Fibroblast of lung (primary cell): Measurements from ENCODE around the gene EFEMP1.

ENCODE experiments used
- EZH2 ChIP-seq: IDR thresholded peaks from 2 replicates; pipeline ENCODE4 v1.5.1; 2012; ENCODE audit warnings: low read length, control low read depth, mild to moderate bottlenecking; ENCODE audit errors: missing control alignments
- TF ChIP-seq, protein P1 (sequence below), 2 donors: IDR thresholded peaks in 1 of 2; conservative IDR thresholded peaks in 1 of 2; 1 replicate in 1 of 2; 2 replicates in 1 of 2; pipeline ENCODE4 v1.5.1; 2011 to 2012; ENCODE audit warnings: low read length in 2 of 2, control low read depth in 1 of 2, inconsistent platforms in 1 of 2, low read depth in 1 of 2, mild to moderate bottlenecking in 1 of 2

DNA sequence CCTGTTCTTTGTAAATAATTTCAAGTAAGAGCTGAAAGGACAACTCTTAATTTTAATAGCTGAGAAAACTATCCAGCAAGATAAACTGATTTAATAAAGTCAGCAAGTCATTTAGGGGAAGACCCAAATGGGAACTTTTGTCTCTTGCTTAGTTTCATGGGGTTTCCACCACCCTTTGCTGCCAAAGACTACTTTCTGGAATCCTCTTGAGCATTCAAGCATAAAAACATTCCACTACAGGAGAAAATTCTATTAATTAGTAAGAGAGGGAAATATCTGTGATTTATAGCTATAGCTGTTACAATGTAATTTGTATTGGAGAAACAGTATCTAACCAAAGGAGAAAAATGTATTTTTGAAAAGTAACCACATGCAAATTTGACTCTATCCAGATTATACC, 20.6 kb downstream of the EFEMP1 start:
- TF ChIP-seq, protein P1, sequence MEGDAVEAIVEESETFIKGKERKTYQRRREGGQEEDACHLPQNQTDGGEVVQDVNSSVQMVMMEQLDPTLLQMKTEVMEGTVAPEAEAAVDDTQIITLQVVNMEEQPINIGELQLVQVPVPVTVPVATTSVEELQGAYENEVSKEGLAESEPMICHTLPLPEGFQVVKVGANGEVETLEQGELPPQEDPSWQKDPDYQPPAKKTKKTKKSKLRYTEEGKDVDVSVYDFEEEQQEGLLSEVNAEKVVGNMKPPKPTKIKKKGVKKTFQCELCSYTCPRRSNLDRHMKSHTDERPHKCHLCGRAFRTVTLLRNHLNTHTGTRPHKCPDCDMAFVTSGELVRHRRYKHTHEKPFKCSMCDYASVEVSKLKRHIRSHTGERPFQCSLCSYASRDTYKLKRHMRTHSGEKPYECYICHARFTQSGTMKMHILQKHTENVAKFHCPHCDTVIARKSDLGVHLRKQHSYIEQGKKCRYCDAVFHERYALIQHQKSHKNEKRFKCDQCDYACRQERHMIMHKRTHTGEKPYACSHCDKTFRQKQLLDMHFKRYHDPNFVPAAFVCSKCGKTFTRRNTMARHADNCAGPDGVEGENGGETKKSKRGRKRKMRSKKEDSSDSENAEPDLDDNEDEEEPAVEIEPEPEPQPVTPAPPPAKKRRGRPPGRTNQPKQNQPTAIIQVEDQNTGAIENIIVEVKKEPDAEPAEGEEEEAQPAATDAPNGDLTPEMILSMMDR (conservative IDR thresholded peaks at IDR 0.05 in 1 of 2, IDR thresholded peaks at IDR 0.05 in 1 of 2; ENCODE audit: low read depth in 1 of 2, low read length in 2 of 2): no peak
- no peak for TF ChIP-seq EZH2
